HG03520 (cell line): ENCODE data around the gene ZCCHC8.
"Not testable (repeated sequence)": the region's sequence is repeated elsewhere in the genome, so short reads cannot be mapped to it uniquely, and the experiment has no call there.

Experiments used
- ATAC-seq: cut with Tn5 transposase; IDR thresholded peaks from one replicate; pipeline ENCODE4 v1.9.1; 2021; ENCODE audit warnings: mild to moderate bottlenecking, moderate library complexity; ENCODE audit not compliant: unreplicated experiment

ZCCHC8 gene

GRCh38 chr12:122513028-122513427, 12.3 kb upstream of the ZCCHC8 start:
- ATAC-seq, result not testable (repeated sequence)

GRCh38 chr12:122508163-122508562, 7.4 kb upstream of the ZCCHC8 start:
- no peak for ATAC-seq

- ATAC-seq, result no peak
These were observed 5.7 kb upstream of the ZCCHC8 start for GRCh38 chr12:122506393-122506938.

GRCh38 chr12:122505419-122506051, 4.8 kb upstream of the ZCCHC8 start:
- ATAC-seq, result no peak

- ATAC-seq, result no peak
These were observed 3.3 kb upstream of the ZCCHC8 start for GRCh38 chr12:122503783-122504590.

- ATAC-seq, result no peak
These were observed 2.5 kb upstream of the ZCCHC8 start for GRCh38 chr12:122503147-122503751.

- ATAC-seq, result no peak
These were observed 807 bp upstream of the ZCCHC8 start for GRCh38 chr12:122501489-122501989.

GRCh38 chr12:122499991-122500684, 594 bp downstream of the ZCCHC8 start:
- no peak for ATAC-seq

- ATAC-seq, result no peak
These were observed 5.5 kb downstream of the ZCCHC8 start for GRCh38 chr12:122495258-122495657.

GRCh38 chr12:122493222-122493621, 7.5 kb downstream of the ZCCHC8 start:
- not testable (repeated sequence) for ATAC-seq

GRCh38 chr12:122491991-122492390, 8.7 kb downstream of the ZCCHC8 start:
- ATAC-seq, result no peak

GRCh38 chr12:122489038-122489437, 11.7 kb downstream of the ZCCHC8 start:
- ATAC-seq, result no peak

GRCh38 chr12:122487807-122488206, 12.9 kb downstream of the ZCCHC8 start:
- not testable (repeated sequence) for ATAC-seq

GRCh38 chr12:122486805-122487426, 13.8 kb downstream of the ZCCHC8 start:
- ATAC-seq, result no peak

- ATAC-seq, result not testable (repeated sequence)
These were observed 14.4 kb downstream of the ZCCHC8 start for GRCh38 chr12:122486360-122486759.

- ATAC-seq, result not testable (repeated sequence)
These were observed 16.3 kb downstream of the ZCCHC8 start for GRCh38 chr12:122484385-122484784.

GRCh38 chr12:122483969-122484368, 16.8 kb downstream of the ZCCHC8 start:
- ATAC-seq, result no peak

- no peak for ATAC-seq
These were observed 18.9 kb downstream of the ZCCHC8 start for GRCh38 chr12:122481861-122482260.

GRCh38 chr12:122480753-122481152, 20.0 kb downstream of the ZCCHC8 start:
- no peak for ATAC-seq

GRCh38 chr12:122474324-122474716, 26.4 kb downstream of the ZCCHC8 start:
- no peak for ATAC-seq
